Measurements from ENCODE around the gene TH. TPM values are rescaled to one million over a fixed set of nuclear protein-coding genes. Genes with fewer than 3 reads are reported as not detected.
A peak's percentile ranks its signal among the peaks of the same experiment; 100 is the strongest.
"Not testable (repeated sequence)": the region's sequence is repeated elsewhere in the genome, so short reads cannot be mapped to it uniquely, and the experiment has no call there.

The TH gene
- total RNA-seq, 1 donor from 2014 or later, result 4.3 TPM

- not testable (repeated sequence) for DNase-seq (ENCODE audit: low spot score)
Observed at GRCh38 chr11:2178055-2178773, 6.6 kb upstream of the TH start.

DNA sequence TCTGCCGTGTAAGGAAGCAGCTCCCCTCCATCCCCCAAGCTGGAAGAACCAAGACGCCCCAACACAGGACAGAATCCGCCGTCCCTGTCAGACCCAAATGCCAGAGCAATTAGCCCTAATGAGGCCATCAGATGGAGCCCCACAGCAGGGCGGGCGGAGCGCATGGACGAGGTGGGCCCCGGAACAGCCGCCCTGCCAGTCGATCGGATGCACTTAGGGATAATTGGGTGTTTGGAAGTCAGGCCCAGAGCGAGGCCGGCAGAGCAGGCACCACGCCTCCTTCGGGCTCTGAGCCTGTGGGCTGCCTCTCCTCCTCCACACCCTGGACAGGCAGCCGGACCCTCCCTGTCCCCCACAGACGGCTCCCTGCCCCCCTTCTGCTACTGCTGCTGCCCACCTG lies 5.5 kb upstream of the TH start:
- no peak for DNase-seq (ENCODE audit: low spot score)

DNA sequence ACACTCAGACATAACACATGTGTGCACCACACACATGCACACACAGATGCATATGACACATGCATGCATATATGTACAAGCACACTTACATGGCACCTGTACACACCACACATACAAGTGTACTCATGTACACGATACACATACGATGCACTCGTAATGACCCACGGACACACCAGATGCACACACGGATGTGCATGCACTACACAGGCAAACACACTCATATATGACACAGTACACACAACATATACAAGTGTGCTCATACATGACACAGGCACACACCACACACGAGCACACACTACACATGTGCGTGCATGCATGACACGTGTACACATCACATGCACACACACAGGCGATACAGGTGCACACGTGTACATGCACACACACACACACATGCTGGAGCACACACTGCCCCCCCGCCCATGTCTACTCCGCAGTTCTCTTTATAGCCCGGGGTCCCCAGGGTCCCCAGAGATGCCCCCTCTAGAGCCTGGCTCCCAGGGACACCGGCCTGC lies 4.8 kb upstream of the TH start:
- DNase-seq (ENCODE audit: low spot score), result no peak

DNA sequence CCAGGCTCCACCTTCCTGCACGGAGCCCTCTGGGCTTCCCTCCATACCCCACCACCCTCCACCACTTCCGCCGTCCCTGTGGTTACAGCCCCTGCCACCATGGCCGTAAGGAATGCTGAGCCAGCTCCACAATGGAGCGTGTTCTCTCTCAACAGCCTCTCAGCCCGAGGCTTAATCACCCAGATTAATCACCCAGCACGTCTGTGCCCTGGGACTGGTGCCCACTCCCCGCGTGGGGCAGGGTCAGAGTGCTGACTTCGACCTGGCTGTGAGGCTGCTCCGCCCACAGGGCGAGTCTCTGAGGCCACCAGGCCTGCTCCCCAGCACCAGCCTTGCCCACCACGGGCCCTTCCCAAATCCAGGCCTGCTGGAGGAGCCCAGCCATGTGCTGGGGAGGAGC lies 4.0 kb upstream of the TH start:
- no peak for DNase-seq (ENCODE audit: low spot score)

GRCh38 chr11:2174361-2174760 lies 2.7 kb upstream of the TH start:
- no peak for DNase-seq (ENCODE audit: low spot score)

GRCh38 chr11:2173761-2174160 lies 2.1 kb upstream of the TH start:
- DNase-seq (ENCODE audit: low spot score), result no peak

- no peak for DNase-seq (ENCODE audit: low spot score)
Observed at GRCh38 chr11:2173150-2173693, 1.6 kb upstream of the TH start.

DNA sequence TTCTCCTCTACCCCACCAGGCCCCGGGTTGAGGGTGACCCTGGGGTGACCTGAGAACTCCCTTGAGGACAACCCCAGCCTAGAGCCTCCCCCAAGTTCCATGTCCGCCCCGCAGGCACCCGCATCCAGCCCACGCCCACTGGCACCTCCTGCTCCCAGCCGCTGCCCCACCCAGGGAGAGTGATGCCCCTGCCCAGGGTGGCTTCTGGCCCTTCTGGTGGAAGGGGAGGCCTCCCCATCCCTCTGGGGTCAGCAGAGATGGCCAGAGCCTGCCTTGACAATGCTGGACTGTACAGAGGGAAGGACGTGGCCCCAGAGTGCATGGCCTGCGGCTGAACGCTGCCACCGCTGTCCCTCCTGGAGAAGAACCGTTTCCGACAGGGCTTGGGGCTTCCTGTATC lies 1.1 kb upstream of the TH start:
- no peak for DNase-seq (ENCODE audit: low spot score)

- no peak for DNase-seq (ENCODE audit: low spot score)
Observed at GRCh38 chr11:2169626-2170570, 1.7 kb downstream of the TH start.

DNA sequence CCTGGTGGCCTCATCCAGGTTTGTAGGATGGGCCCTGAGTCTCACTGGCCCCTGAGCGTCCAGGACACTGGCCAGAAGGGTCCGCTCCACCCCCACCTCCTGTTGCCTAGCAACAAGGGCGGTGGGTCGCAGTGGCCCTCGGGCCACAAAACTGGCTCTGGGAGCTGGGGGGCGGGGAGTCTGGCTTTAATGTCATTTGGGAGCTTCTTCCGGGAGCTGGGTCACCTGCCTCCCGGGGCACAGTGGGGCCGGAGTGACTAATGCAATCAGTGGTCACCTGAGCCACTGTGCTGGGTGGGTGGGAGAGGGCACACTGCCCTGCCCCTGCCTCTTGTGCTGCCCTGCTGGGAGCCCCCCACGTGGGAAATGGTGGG lies 2.6 kb downstream of the TH start:
- no peak for DNase-seq (ENCODE audit: low spot score)

DNA sequence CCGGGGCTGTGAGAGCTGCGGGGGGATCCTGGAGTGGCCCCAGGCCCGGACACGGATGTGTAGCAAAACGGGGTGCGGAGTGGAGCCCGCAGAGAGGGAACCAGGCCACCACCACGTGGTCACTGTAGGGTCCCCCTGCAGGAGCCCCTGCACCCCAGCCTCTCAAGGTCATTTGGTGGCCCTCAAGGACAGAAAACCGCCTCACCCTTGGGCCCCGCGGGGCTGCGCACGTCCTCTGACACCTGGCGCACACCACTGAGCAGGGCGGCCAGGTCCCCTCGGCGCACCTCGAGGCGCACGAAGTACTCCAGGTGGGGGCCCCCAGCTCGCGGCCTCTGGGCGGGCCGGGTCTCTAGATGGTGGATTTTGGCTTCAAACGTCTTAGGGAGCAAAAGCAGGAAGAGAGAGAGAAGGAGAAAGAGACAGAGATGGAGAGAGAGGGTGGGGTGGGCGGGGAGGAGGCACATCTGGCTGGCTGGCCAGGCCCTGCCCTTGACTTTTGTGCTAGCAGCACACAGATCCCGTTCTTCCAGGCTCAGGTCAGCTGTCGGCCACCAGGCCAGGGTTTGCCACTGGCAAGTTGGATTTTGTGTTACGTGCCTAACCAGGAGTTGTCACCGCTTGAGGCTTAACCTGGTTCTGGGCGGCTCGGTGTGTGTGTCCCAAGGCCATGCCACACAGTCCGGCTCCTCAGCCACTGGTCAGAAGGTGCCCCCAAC lies 3.2 kb downstream of the TH start:
- DNase-seq (ENCODE audit: low spot score), result peak; percentile 70

DNA sequence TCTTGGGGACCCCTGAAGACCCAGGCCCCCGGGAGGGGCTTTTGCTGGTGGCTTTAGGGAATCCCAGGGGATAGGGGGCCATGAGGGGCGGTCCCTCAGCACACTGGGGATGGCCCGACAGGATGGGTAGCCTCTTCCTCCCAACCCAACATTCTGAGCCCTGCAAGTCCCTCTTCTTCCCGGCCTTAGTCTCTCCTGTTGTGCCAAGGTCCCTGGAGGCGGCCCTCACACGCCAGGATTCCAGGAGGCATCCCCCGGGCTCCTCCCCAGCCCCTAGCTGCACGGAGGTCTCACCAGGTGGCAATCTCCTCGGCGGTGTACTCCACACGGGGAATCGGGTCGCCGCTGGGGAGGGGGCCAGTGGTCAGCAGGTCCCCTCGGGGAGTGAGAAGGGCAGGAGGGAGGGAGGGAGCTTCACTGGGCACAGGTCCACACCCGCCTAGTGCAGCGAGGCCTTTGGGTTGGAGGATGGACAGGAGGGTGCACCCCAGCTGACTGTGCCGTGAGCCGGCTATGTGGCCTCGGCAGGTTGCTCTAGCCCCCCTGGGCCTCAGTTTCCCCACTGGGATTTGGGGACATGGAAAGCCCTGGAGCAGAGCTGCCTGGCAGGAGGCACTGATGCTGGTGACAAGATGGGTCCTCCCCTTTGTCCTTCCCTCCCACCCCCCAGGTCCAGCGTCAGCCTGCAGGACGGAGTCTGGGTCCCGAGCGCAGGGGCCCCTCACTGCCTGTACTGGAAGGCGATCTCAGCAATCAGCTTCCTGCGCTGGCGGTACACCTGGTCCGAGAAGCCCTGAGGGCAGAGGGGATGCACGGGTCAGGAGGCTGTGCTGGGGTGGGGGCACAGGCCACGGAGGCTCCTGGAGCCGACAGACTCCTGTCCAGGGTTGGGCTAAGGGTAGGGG lies 4.2 kb downstream of the TH start:
- no peak for DNase-seq (ENCODE audit: low spot score)

DNA sequence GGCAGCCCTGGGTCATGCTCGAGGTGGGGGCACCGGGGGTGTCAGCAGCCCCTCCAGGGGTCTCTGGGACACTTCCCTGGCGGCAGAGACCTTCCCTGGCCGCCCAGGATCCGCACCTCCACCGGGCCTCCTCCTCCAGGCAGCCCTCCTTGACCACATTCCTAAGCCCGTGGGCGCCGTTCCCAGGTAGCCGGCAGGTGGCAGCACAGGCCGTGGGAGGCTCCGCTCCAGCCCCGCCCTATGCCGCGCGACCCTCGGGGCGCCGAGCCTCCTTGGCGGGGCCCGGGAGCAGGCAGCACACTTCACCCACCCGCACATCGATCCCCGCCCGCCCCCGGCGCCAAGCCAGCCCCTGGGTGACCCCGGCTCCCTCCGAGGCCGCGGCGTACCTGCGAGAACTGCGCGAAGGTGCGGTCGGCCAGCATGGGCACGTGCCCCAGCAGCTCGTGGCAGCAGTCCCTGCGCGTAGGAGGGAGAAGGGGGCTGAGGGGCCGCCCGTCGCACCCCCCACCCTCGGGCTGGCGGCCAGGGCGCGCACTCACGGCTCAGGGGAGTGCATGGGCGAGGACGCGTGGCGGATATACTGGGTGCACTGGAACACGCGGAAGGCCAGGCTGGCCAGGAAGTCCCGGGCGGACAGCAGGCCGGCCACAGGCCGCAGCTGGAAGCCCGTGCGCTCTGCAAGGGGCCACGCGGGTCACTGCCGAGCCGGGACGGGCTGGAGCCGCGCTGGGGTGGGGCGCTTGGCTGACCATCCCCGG lies 5.3 kb downstream of the TH start:
- no peak for DNase-seq (ENCODE audit: low spot score)

DNA sequence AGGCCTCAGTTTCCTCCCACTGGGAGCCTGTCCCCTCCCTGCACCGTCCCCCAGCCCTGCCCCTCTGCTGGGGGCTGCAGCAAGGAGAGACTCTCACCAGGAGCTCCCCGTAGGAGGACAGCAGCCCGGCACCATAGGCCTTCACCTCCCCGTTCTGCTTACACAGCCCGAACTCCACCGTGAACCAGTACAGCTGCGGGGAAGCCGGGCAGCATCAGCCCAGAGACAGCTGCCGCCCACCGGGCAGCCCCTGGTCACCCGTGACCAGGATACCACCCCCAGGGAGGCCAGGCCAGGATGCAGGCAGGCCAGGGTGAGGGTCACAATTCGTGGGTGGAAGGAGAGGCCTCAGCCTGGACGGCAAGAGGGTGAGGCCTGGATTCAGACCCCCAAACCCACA lies 6.0 kb downstream of the TH start:
- no peak for DNase-seq (ENCODE audit: low spot score)

DNA sequence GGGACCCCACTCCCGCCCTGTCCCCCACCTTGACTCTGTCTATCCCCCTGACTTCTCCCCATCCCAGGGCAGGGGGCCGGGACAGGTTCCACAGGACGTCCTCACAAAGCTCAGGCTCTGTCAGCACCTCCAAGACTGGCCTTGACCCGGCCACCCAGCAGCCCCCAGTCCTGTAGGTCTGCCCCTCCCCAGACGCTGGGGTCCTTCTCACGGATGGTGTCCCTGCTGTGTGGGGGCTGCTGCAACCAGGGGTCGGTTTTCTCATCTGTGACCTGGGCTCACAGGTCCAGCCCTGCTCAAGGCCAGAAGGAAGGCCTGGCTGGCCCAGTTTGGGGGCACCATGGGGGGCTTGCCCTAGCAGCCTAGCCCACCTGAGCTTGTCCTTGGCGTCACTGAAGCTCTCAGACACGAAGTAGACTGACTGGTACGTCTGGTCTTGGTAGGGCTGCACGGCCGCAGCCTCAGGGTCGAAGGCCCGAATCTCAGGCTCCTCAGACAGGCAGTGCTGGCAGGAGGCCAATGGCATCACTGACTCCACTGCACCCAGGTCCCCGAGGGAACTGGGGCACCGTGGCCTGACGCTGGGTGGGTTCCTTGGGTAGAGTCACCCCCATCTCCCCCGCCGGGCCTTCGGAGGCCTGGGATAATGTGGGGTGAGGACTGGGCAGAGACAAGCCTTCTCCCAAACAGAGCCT lies 6.6 kb downstream of the TH start:
- DNase-seq (ENCODE audit: low spot score), result no peak

GRCh38 chr11:2164081-2164480 lies 7.5 kb downstream of the TH start:
- no peak for DNase-seq (ENCODE audit: low spot score)

DNA sequence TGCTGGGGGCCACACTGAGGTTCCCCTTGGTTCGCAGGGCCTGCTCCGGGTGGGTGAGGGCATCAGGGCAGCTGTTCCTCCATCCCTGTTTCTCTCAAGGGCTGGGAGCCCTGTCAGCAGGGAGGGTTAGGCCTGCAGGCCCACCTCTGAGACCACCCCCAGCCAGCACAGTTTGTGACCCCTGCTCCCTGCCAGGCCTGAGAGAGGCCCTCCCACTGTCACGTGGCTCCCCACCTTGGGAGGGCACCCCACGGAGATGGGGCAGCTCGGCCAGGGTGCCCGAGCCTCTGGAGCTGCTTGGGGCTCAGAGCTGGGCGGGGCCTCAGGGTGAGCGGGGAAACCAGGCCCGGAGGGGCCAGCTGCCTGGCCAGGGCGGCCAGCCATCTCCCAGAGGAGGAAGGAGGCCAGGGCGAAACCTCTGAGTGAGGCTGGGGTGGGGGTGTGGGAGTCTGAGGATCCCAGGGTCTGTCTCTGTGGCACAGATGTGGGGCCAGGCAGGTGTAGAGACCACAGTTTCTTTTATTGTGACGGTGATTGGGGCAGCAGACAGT lies 8.1 kb downstream of the TH start:
- DNase-seq (ENCODE audit: low spot score), result no peak

DNA sequence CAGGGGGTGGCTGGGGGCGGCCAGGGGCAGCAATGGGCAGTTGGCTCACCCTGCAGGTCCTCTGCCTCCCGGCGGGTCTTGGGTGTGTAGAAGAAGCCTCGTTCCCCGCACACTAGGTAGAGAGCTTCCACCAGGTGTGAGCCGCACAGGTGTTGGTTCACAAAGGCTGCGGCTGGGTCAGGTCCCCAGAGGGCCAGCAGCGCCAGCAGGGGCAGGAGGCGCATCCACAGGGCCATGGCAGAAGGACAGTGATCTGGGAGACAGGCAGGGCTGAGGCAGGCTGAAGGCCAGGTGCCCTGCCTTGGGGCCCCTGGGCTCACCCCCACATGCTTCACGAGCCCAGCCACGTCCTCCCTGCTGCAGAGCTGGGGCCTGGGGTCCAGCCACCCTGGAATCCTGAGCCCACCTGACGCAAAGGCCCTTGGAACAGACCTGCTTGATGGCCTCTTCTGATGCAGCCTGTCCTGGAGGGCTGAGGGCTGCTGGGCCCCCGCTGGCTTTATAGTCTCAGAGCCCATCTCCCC lies 10.8 kb downstream of the TH start, which contains the start of gene INS:
Gene INS (minus strand): TSS at position 474 of the 524 bp plus-strand sequence. CDS start 238 bp downstream, at position 236.
- DNase-seq (ENCODE audit: low spot score), result no peak
